Transverse colon (tissue), 4 donors: ENCODE measurements around the gene CLIP1.

Experiments
- EP300 ChIP-seq: sonication (generic); formaldehyde crosslinking; IDR thresholded peaks from one replicate; pipeline ENCODE4 v1.6.1; 2017; ENCODE audit warnings: antibody characterized with exemption, low read depth
- POLR2A ChIP-seq: fragments of 450-650 bp; IDR thresholded peaks from one replicate; pipeline ENCODE4 v1.6.1; 2016; ENCODE audit warnings: antibody characterized with exemption, mild to moderate bottlenecking, moderate library complexity
- POLR2AphosphoS5 ChIP-seq, 3 donors: sonication (generic); formaldehyde crosslinking; IDR thresholded peaks; one replicate each; pipeline ENCODE4 v1.6.1; 2016; ENCODE audit warnings: antibody characterized with exemption in 3 of 3
- TF ChIP-seq, protein P1 (sequence below), 5 experiments: fragments of 200-600 bp in 3 of 5; fragments of 450-650 bp in 2 of 5; sonication (generic) in 3 of 5; IDR thresholded peaks; 1 replicate in 2 of 5; 2 replicates in 3 of 5; pipeline ENCODE4 v1.5.1; 2016 to 2017; ENCODE audit warnings: antibody characterized with exemption in 5 of 5, inconsistent platforms in 3 of 5, mild to moderate bottlenecking in 2 of 5, moderate library complexity in 1 of 5

- TF ChIP-seq, protein P1, sequence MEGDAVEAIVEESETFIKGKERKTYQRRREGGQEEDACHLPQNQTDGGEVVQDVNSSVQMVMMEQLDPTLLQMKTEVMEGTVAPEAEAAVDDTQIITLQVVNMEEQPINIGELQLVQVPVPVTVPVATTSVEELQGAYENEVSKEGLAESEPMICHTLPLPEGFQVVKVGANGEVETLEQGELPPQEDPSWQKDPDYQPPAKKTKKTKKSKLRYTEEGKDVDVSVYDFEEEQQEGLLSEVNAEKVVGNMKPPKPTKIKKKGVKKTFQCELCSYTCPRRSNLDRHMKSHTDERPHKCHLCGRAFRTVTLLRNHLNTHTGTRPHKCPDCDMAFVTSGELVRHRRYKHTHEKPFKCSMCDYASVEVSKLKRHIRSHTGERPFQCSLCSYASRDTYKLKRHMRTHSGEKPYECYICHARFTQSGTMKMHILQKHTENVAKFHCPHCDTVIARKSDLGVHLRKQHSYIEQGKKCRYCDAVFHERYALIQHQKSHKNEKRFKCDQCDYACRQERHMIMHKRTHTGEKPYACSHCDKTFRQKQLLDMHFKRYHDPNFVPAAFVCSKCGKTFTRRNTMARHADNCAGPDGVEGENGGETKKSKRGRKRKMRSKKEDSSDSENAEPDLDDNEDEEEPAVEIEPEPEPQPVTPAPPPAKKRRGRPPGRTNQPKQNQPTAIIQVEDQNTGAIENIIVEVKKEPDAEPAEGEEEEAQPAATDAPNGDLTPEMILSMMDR (IDR thresholded peaks at IDR 0.05), result no peak
- no peak for TF ChIP-seq POLR2A
- no peak for TF ChIP-seq EP300
- no peak for TF ChIP-seq POLR2AphosphoS5 (IDR thresholded peaks at IDR 0.05)
Observed at GRCh38 chr12:122275459-122275858, 147.0 kb downstream of the CLIP1 start.
